ENCODE measurements around the gene CDRT4. TPM values are rescaled to one million over a fixed set of nuclear protein-coding genes. Genes with fewer than 3 reads are reported as not detected.

Gene CDRT4
- total RNA-seq, 4 donors from 2014 or later, result 0.29 to 22.8 (median 4.2) TPM

DNA sequence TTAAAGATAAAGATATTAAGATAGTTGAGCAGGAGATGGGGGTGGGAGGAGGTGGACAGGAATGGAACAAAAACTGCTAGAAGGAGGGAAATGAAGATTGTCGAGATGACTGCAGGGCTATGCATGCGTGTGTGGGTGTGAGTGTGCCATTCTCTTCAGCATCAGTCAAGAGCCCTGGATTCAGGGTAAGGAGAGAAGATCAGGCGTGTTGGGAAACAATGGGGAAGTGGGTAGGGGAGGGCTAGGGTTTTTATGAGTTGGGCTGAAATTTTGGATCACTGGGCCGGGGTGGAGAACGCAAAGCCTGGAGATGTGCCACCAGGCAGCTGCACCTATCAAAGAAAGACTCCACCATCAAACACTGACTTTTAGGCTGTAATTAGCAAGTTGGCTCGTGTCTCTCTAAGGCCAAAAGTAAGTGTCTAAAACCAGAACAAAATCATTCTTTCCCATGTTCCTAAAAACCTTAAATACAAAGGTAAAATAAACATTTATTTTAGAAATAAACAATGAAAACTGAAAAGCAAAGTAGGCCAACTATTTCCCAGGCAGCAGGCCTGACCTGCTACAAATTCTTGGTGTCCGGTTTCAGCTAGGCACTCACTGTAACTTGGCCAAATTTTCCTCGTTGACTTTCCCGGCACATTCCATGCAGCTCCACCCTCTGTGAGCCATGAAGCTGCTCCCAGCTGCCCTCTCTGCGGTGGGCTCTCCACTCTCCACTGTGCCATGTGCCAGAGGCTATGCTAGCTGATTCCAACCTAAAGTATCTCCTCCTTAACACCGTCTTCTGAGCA is 4.2 kb downstream of the CDRT4 start:
- TF ChIP-seq, protein P1, sequence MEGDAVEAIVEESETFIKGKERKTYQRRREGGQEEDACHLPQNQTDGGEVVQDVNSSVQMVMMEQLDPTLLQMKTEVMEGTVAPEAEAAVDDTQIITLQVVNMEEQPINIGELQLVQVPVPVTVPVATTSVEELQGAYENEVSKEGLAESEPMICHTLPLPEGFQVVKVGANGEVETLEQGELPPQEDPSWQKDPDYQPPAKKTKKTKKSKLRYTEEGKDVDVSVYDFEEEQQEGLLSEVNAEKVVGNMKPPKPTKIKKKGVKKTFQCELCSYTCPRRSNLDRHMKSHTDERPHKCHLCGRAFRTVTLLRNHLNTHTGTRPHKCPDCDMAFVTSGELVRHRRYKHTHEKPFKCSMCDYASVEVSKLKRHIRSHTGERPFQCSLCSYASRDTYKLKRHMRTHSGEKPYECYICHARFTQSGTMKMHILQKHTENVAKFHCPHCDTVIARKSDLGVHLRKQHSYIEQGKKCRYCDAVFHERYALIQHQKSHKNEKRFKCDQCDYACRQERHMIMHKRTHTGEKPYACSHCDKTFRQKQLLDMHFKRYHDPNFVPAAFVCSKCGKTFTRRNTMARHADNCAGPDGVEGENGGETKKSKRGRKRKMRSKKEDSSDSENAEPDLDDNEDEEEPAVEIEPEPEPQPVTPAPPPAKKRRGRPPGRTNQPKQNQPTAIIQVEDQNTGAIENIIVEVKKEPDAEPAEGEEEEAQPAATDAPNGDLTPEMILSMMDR (IDR thresholded peaks at IDR 0.05), result no peak
- TF ChIP-seq POLR2A (IDR thresholded peaks at IDR 0.05), result no peak
- Histone ChIP-seq H3K27ac (peak overlapping the region; percentile 65 to 75), H3K36me3 (no peaks in the 10 kb centered on the region), H3K9me3 (no peaks in the 10 kb centered on the region), H3K4me1 (peaks cover 0 to 4% of the 10 kb centered on the region in 2 donors), H3K27me3 (no peaks in the 10 kb centered on the region), H3K4me3 (no peak overlapping the region)
- peak; percentile 36 to 38 for DNase-seq
- intact Hi-C loops (cut with DNase I; ENCODE audit: low total_unique reads), result no loop called here

DNA sequence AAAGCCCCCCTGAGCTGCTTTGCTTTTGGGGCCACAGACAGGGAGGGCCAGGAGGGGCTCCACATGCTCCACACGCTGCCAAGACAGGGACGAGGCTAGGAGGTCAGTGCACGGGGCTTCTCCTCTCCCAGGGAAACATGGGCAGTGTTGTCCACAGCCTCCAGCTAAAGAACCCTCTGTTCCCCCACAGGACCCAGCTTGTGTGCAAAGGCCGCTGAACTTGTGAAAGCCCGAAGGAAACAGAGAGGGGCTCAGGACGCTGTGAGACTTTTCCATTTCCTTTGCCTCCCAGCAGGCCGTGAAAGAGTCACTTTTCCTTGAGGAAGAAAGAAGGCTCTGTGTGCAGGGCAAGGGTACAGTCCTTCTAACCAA is 9.7 kb downstream of the CDRT4 start:
- DNase-seq, result peak; percentile 42 to 45
- Histone ChIP-seq H3K4me1 (peaks cover 0 to 9% of the 10 kb centered on the region in 2 donors), H3K27ac (peak overlapping the region; percentile 81), H3K9me3 (no peaks in the 10 kb centered on the region), H3K36me3 (no peaks in the 10 kb centered on the region), H3K4me3 (no peak overlapping the region), H3K27me3 (no peaks in the 10 kb centered on the region)
- no peak for TF ChIP-seq POLR2A (IDR thresholded peaks at IDR 0.05)
- TF ChIP-seq, protein P1 (IDR thresholded peaks at IDR 0.05), result no peak
- intact Hi-C loops (cut with DNase I; ENCODE audit: low total_unique reads), result loop anchor here (5.0 kb wide), 1 partner anchor 195 kb away; no protein-coding TSS in a partner anchor

DNA sequence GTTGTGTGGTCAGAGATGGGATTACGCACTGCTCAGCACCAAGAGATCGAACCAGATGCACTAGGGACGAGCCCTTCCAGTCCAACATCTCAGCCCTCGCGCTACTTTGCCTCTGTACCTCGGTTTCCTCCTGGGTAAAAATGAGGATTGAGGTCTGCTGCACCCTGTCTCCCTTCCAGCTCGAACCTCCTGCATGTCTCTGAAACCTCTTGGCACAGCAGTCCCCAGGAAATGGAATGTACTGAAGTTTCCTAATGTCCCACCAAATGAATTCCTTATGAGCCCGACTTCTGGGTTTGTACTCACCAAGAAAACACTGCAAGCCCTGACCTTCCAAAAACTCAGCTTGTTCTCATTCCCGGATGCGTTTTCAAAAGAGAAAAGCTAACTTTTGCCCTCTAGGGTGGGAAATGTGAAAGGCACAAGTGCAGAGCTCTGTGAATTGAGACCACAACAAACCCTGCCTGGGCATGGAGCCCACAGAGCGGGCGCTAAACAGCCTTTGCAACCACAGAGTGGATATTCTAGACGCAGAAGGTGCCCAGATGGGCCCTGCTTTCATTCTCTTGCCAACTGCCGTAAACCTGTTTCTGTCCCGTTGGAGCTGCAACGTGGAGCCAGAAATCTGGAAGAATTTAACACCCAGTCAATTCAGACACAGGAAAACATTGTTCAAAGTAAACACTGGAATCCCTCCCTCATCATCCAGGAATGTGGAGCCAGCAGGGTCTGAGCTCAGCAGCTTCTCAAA is 10.3 kb downstream of the CDRT4 start:
- no peaks in the 10 kb centered on the region for H3K27me3 ChIP-seq
- intact Hi-C loops (cut with DNase I; ENCODE audit: low total_unique reads), result loop anchor here (5.0 kb wide), 1 partner anchor 195 kb away; no protein-coding TSS in a partner anchor
- H3K36me3 ChIP-seq, result no peaks in the 10 kb centered on the region
- H3K9me3 ChIP-seq, result no peaks in the 10 kb centered on the region
- DNase-seq, result peak; percentile 70 to 77
- H3K4me3 ChIP-seq, result no peak overlapping the region
- peak overlapping the region; percentile 81 for H3K27ac ChIP-seq
- H3K4me1 ChIP-seq, result peaks cover 0 to 8% of the 10 kb centered on the region in 2 donors
- TF ChIP-seq POLR2A (IDR thresholded peaks at IDR 0.05), result no peak
- TF ChIP-seq, protein P1 (IDR thresholded peaks at IDR 0.05), result peak; percentile 46 to 69 (median 56)

DNA sequence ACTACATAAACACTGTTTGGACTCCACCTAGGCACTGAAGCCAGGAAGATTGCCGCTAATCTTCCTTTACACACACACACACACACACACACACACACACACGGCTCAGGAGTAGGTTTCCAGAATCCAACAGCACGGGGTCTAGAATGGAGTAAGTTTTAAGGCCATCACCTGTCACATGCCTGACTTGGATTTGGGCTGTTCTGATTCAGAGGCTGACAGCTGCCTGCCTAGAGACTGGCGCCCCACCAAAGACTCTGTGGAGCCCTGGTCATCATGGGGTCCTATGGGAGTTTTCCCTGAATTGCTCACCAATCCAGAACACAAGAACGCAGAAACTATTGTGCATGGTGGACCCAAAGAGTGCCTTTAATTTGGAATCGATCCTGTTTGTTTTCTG is 10.9 kb downstream of the CDRT4 start:
- peak overlapping the region; percentile 81 for H3K27ac ChIP-seq
- intact Hi-C loops (cut with DNase I; ENCODE audit: low total_unique reads), result loop anchor here (5.0 kb wide), 1 partner anchor 194 kb away; no protein-coding TSS in a partner anchor
- peaks cover 0 to 8% of the 10 kb centered on the region in 2 donors for H3K4me1 ChIP-seq
- H3K4me3 ChIP-seq, result no peak overlapping the region
- H3K9me3 ChIP-seq, result no peaks in the 10 kb centered on the region
- no peaks in the 10 kb centered on the region for H3K36me3 ChIP-seq
- no peaks in the 10 kb centered on the region for H3K27me3 ChIP-seq
- TF ChIP-seq, protein P1 (IDR thresholded peaks at IDR 0.05), result no peak
- no peak for TF ChIP-seq POLR2A (IDR thresholded peaks at IDR 0.05)
- peak in 1 of 2 donors; percentile 27 for DNase-seq

DNA sequence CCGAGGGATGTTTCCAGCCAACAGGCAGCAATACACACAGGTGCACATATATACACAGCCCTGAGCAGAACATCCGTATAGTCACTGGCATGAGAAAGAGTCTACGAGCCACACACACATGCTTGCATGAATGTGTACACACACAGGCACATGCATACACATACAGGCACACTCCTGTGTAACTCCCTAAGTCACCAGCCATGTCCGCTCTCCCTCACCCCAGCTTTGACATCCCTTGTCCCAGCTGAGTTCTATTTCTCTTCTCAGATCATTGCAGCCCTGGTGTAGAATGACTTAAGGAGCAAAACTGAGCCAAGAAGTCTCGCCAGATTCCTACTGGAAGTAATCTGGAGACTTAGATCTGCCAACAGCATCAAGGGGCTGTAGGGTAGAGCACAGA is 13.1 kb downstream of the CDRT4 start:
- Histone ChIP-seq H3K36me3 (no peaks in the 10 kb centered on the region), H3K27ac (no peak overlapping the region), H3K27me3 (no peaks in the 10 kb centered on the region), H3K9me3 (no peaks in the 10 kb centered on the region), H3K4me3 (no peak overlapping the region), H3K4me1 (peaks cover 0 to 8% of the 10 kb centered on the region in 2 donors)
- no peak for DNase-seq
- intact Hi-C loops (cut with DNase I; ENCODE audit: low total_unique reads), result no loop called here
- TF ChIP-seq POLR2A (IDR thresholded peaks at IDR 0.05), result no peak
- TF ChIP-seq, protein P1 (IDR thresholded peaks at IDR 0.05), result no peak
